Gastrocnemius medialis (tissue), 4 donors: Measurements from ENCODE around the gene C13orf42. TPM values are rescaled to one million over a fixed set of nuclear protein-coding genes. Genes with fewer than 3 reads are reported as not detected.

Experiments
- ATAC-seq, 2 donors: fragments of 150-250 bp; one replicate each; pipeline ENCODE4 v1.9.1; 2016
- DNase-seq, 2 donors: peaks; one replicate each; pipeline ENCODE4 v3.0.0-alpha.2; 2019
- H3K27ac ChIP-seq, 4 donors: fragments of 200-600 bp; sonication (generic); 1 replicate in 1 of 4; 2 replicates in 3 of 4; pipeline ENCODE4 v1.5.1; 2016 to 2018; ENCODE audit warnings: mild to moderate bottlenecking in 2 of 4, moderate library complexity in 1 of 4
- H3K27me3 ChIP-seq, 3 donors: fragments of 200-600 bp; sonication (generic) in 2 of 3; 1 replicate in 1 of 3; 2 replicates in 2 of 3; pipeline versions ENCODE4 v1.5.1 to v1.6.0; 2016 to 2019; ENCODE audit warnings: mild to moderate bottlenecking in 1 of 3, moderate library complexity in 1 of 3
- H3K36me3 ChIP-seq, 2 donors: fragments of 200-600 bp; sonication (generic) in 1 of 2; one replicate each; pipeline ENCODE4 v1.5.1; 2017 to 2018
- H3K4me1 ChIP-seq, 2 donors: fragments of 200-600 bp; sonication (generic) in 1 of 2; one replicate each; pipeline ENCODE4 v1.5.1; 2016 to 2017; ENCODE audit warnings: mild to moderate bottlenecking in 2 of 2
- H3K4me3 ChIP-seq, 4 donors: fragments of 200-600 bp; sonication (generic) in 3 of 4; 1 replicate in 1 of 4; 2 replicates in 3 of 4; pipeline ENCODE4 v1.5.1; 2016 to 2019; ENCODE audit warnings: mild to moderate bottlenecking in 2 of 4
- H3K9me3 ChIP-seq, 3 donors: fragments of 200-600 bp; sonication (generic) in 2 of 3; 1 replicate in 1 of 3; 2 replicates in 2 of 3; pipeline ENCODE4 v1.5.1; 2016 to 2019
- POLR2A ChIP-seq, 2 donors: fragments of 450-650 bp; IDR thresholded peaks; one replicate each; pipeline ENCODE4 v1.6.1; 2017; ENCODE audit warnings: antibody characterized with exemption in 2 of 2, mild to moderate bottlenecking in 2 of 2, moderate library complexity in 2 of 2
- in situ Hi-C, 4 donors: fragments of 200-750 bp; cut with MboI; loops; one replicate each; pipeline versions ENCODE4 v1.15.0 to v1.8.0; 2017; ENCODE audit warnings: low sequenced_read_pairs in 4 of 4
- intact Hi-C: fragments of 100-400 bp; cut with DNase I; formaldehyde crosslinking; loops from one replicate; pipeline ENCODE4 v1.15.1; 2023; ENCODE audit warnings: low total_unique reads
- total RNA-seq, 4 donors: library from RNA; depleted of rRNA; stranded (reverse); fragments of >200 nt; gene quantifications; one replicate each; pipeline versions ENCODE4 v1.1.0 to v1.2.3, GENCODE V29; 2016
- TF ChIP-seq, protein P1 (sequence below), 5 experiments: fragments of 450-650 bp in 3 of 5; fragments of 200-600 bp in 2 of 5; sonication (generic) in 2 of 5; IDR thresholded peaks in 4 of 5; conservative IDR thresholded peaks in 1 of 5; 1 replicate in 4 of 5; 2 replicates in 1 of 5; pipeline ENCODE4 v1.5.1; 2016 to 2019; ENCODE audit warnings: antibody characterized with exemption in 5 of 5, mild to moderate bottlenecking in 3 of 5, moderate library complexity in 3 of 5

The C13orf42 gene
- total RNA-seq, 4 donors from 2014 or later = not detected

- in situ Hi-C loops (no loop called here), intact Hi-C loops (no loop called here)
- no peaks in the 10 kb centered on the region for H3K4me1 ChIP-seq
- DNase-seq (no peak), ATAC-seq (no peak)
- no peaks in the 10 kb centered on the region for H3K36me3 ChIP-seq
- no peaks in the 10 kb centered on the region for H3K9me3 ChIP-seq
- no peak overlapping the region for H3K27ac ChIP-seq
- TF ChIP-seq, protein P1, sequence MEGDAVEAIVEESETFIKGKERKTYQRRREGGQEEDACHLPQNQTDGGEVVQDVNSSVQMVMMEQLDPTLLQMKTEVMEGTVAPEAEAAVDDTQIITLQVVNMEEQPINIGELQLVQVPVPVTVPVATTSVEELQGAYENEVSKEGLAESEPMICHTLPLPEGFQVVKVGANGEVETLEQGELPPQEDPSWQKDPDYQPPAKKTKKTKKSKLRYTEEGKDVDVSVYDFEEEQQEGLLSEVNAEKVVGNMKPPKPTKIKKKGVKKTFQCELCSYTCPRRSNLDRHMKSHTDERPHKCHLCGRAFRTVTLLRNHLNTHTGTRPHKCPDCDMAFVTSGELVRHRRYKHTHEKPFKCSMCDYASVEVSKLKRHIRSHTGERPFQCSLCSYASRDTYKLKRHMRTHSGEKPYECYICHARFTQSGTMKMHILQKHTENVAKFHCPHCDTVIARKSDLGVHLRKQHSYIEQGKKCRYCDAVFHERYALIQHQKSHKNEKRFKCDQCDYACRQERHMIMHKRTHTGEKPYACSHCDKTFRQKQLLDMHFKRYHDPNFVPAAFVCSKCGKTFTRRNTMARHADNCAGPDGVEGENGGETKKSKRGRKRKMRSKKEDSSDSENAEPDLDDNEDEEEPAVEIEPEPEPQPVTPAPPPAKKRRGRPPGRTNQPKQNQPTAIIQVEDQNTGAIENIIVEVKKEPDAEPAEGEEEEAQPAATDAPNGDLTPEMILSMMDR (IDR thresholded peaks at IDR 0.05 in 4 of 5, conservative IDR thresholded peaks at IDR 0.05 in 1 of 5) = no peak
- no peak for TF ChIP-seq POLR2A (IDR thresholded peaks at IDR 0.05)
- no peak overlapping the region for H3K4me3 ChIP-seq
- peaks cover 0 to 3% (median 0%) of the 10 kb centered on the region in 3 donors for H3K27me3 ChIP-seq
Observed at GRCh38 chr13:51155776-51156515, 44.9 kb upstream of the C13orf42 start.

DNA sequence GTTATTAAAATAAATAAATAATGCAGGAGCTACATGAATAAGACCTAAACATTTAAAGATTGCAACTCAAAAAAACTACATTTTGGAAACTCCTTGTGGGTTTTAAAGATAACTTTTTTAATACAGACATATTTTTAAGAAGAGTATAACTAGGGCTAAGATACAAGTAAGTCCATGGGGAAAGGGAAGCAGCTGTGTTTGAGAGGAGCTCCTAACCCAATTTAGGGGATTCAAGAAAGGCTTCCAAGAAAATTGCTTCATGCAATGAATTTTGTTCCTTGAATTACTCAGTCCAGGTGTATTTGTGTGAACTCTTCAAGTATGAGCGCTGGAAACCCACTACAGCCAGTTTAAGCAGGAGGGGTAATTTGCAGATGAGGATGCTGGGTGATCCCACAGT, 44.1 kb upstream of the C13orf42 start:
- H3K4me3 ChIP-seq = no peak overlapping the region
- no peak for ATAC-seq
- H3K4me1 ChIP-seq = no peaks in the 10 kb centered on the region
- no peaks in the 10 kb centered on the region for H3K9me3 ChIP-seq
- peaks cover 0 to 3% (median 0%) of the 10 kb centered on the region in 3 donors for H3K27me3 ChIP-seq
- intact Hi-C loops = no loop called here
- DNase-seq = no peak
- in situ Hi-C loops = no loop called here
- TF ChIP-seq POLR2A (IDR thresholded peaks at IDR 0.05) = no peak
- TF ChIP-seq, protein P1 (IDR thresholded peaks at IDR 0.05 in 4 of 5, conservative IDR thresholded peaks at IDR 0.05 in 1 of 5) = no peak
- no peak overlapping the region for H3K27ac ChIP-seq
- no peaks in the 10 kb centered on the region for H3K36me3 ChIP-seq

DNA sequence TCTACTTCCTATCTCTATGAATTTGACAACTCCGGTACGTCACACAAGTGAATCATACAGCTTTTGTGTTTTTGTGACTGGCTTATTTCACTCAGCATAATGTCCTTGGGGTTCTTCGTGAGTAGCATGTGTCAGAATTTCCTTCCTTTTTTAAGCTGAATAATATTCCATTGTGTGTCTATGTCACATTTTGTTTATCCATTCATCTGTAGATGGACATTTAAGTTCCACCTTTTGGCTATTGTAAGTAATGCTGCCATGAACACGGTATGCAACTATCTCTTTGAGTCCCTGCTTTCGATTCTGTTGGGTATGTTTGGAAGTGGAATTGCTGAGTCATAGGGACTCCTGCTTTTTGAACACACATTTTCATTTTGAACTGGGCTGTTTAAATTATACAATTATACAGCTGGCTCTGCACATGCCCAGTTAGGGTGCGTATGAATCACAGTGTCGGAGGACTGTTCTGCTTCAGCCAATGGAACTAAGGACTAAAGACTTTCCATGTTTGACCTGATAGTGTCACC, 43.0 kb upstream of the C13orf42 start:
- Histone ChIP-seq H3K27ac (no peak overlapping the region), H3K4me1 (no peaks in the 10 kb centered on the region), H3K27me3 (peaks cover 0 to 3% (median 0%) of the 10 kb centered on the region in 3 donors), H3K36me3 (no peaks in the 10 kb centered on the region), H3K4me3 (no peak overlapping the region), H3K9me3 (no peaks in the 10 kb centered on the region)
- in situ Hi-C loops = no loop called here
- TF ChIP-seq POLR2A (IDR thresholded peaks at IDR 0.05) = no peak
- TF ChIP-seq, protein P1 (IDR thresholded peaks at IDR 0.05 in 4 of 5, conservative IDR thresholded peaks at IDR 0.05 in 1 of 5) = no peak
- ATAC-seq (no peak), DNase-seq (no peak)
- intact Hi-C loops = no loop called here

GRCh38 chr13:51153527-51153926, 42.5 kb upstream of the C13orf42 start:
- DNase-seq (no peak), ATAC-seq (no peak)
- H3K9me3 ChIP-seq = no peaks in the 10 kb centered on the region
- intact Hi-C loops (no loop called here), in situ Hi-C loops (no loop called here)
- H3K4me1 ChIP-seq = no peaks in the 10 kb centered on the region
- H3K27ac ChIP-seq = no peak overlapping the region
- no peaks in the 10 kb centered on the region for H3K36me3 ChIP-seq
- no peak overlapping the region for H3K4me3 ChIP-seq
- H3K27me3 ChIP-seq = peaks cover 0 to 3% (median 0%) of the 10 kb centered on the region in 3 donors
- TF ChIP-seq, protein P1 (IDR thresholded peaks at IDR 0.05 in 4 of 5, conservative IDR thresholded peaks at IDR 0.05 in 1 of 5) = no peak
- no peak for TF ChIP-seq POLR2A (IDR thresholded peaks at IDR 0.05)
